GM18526 (cell line): ENCODE data around the gene PPP1R15A.

Source experiments
- POLR2A ChIP-seq: IDR thresholded peaks from 3 replicates; pipeline ENCODE4 v1.6.1; 2011; ENCODE audit not compliant: insufficient read length; ENCODE audit errors: extremely low read depth

Gene PPP1R15A

DNA sequence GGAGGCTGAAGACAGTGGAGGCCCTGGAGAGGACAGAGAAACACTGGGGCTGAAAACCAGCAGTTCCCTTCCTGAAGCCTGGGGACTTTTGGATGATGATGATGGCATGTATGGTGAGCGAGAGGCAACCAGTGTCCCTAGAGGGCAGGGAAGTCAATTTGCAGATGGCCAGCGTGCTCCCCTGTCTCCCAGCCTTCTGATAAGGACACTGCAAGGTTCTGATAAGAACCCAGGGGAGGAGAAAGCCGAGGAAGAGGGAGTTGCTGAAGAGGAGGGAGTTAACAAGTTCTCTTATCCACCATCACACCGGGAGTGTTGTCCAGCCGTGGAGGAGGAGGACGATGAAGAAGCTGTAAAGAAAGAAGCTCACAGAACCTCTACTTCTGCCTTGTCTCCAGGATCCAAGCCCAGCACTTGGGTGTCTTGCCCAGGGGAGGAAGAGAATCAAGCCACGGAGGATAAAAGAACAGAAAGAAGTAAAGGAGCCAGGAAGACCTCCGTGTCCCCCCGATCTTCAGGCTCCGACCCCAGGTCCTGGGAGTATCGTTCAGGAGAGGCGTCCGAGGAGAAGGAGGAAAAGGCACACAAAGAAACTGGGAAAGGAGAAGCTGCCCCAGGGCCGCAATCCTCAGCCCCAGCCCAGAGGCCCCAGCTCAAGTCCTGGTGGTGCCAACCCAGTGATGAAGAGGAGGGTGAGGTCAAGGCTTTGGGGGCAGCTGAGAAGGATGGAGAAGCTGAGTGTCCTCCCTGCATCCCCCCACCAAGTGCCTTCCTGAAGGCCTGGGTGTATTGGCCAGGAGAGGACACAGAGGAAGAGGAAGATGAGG is 1.5 kb downstream of the PPP1R15A start:
- TF ChIP-seq POLR2A, result no peak

DNA sequence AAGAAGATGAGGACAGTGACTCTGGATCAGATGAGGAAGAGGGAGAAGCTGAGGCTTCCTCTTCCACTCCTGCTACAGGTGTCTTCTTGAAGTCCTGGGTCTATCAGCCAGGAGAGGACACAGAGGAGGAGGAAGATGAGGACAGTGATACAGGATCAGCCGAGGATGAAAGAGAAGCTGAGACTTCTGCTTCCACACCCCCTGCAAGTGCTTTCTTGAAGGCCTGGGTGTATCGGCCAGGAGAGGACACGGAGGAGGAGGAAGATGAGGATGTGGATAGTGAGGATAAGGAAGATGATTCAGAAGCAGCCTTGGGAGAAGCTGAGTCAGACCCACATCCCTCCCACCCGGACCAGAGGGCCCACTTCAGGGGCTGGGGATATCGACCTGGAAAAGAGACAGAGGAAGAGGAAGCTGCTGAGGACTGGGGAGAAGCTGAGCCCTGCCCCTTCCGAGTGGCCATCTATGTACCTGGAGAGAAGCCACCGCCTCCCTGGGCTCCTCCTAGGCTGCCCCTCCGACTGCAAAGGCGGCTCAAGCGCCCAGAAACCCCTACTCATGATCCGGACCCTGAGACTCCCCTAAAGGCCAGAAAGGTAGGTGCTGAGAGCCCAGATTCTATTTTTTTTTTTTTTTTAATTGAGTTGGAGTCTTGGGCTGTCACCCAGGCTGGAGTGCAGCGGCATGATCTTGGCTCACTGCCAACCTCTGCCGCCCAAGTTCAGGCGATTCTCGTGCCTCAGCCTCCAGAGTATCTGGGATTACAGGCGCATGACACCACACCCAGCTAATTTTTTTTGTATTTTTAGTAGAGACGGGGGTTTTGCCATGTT is 2.3 kb downstream of the PPP1R15A start:
- TF ChIP-seq POLR2A, result peak; percentile 32

DNA sequence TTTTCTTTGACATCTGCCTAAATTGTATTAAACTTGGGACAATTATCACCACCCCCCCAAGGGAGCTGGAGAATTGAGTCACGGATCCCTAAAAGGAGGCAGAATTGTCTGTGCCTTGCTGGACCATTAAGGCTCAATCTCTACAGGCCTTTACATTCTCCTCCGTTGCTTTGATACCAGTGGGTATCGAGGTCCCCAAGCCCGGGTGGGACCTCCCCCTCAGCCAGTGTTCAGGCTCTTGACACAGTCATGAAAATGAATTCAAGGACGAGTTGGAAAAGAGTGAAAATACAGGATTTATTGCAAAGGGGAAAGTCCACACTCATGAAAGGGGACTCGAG is 5.6 kb downstream of the PPP1R15A start:
- no peak for TF ChIP-seq POLR2A

DNA sequence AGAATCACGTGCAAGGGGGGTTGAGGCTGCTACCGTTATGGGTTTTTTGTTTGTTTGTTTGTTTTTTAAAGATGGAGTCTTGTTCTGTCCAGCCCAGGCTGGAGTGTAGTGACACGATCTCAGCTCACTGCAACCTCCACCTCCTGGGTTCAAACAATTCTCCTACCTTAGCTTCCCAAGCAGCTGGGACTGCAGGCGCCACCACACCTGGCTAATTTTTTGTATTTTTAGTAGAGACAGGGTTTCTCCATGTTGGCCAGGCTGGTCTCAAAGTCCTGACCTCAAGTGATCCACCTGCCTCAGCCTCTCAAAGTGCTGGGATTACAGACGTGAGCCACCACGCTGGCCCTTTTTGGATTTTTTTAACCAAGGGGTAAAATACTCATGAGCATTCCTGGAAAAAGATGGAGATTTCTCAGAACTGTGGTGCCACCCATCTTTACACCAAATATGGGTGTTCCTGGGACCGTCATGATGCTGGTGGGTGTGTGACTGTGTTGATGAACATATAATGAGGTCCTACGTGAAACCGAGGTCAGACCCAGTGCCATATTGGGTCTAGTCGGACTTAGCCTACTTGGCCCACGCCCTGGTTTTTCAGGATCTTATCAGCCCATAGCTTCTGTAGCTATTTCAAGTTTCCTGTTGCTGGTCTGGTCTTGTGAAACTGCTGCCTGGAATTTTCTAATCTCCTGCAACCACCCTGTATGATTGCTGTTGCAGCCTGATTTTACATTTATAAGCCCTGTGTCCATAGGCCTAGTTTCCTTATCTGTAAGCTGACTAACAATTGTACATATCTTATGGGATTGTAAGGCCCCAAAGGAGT is 6.2 kb downstream of the PPP1R15A start:
- TF ChIP-seq POLR2A, result no peak

DNA sequence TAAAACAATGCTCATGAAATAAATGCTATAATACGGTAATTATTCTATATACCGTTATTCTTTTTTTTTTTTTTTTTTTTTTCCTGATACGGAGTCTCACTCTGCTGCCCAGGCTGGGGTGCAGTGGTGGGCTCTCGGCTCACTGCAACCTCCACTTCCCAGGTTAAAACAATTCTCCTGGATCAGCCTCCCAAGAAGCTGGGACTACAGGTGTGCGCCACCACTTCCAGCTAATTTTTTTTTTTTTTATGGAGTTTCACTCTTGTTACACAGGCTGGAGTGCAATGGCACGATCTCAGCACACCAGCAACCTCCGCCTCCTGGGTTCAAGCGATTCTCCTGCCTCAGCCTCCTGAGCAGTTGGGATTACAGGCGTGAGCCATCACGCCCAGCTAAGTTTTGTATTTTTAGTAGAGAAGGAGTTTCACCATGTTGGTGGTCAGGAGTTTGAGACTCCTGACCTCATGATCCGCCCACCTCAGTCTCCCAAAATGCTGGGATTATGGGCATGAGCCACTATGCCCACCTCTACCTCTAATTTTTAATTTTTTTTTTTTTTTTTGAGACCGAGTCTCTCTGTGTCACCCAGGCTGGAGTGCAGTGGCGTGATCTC is 6.9 kb downstream of the PPP1R15A start:
- TF ChIP-seq POLR2A, result no peak

DNA sequence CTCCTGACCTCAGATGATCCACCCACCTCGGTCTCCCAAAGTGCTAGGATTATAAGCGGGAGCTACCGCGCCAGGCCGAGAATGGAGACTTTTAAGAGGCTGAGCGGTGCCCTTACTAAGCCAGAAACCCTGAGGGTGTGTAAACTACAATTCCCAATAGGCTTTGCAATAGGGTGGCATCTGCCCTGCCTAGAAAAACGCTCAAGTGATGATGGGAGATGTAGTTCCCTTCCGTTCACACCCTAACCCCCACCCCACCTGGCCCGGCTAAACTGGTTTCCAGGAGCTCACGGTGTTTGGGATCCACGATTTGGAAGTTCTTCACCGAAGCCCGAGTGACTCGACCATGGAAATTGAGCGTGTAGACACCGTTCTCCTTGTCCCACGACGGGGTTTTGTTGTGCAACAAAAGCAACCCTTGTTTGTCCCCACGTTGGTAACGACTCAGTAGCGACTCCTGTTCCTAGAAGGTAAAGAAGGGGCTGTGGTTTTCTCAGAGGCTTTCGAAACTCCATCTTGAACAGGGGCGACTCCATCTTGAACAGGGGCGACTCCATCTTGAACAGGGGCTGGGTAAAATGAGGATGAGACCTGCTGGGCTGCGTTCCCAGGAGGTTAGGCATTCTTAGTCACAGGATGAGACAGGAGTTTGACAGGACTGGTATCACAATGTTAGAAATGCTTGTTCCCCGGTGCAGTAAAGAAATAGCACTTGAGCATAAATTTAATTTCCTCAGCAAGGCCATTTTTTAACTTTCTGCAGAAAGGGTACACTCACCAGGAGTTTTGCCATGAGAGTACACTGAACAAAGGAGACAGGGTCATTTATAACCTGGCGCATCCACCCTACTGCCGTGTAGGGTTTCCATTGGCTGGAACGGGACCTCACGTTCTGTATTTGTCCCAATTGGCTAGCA is 9.8 kb downstream of the PPP1R15A start:
- TF ChIP-seq POLR2A, result no peak

DNA sequence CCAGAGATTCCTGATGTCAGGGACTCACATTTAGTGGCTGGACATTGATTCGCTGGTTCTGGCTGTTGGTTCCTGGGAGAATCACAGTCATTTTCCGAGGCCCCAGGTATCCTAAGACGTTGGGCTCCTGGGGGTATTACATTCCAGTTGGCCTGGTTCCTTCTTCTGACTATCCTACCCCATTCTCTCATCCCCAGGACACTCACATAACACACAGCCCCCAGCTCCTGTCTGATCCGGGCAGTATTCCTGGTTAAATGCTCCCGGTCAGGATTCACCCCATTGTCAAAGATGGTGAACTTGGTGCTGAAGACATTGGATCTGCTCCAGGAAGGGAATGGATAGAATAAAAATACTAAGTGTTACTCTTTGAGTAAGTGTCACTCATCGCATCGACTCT is 11.5 kb downstream of the PPP1R15A start:
- no peak for TF ChIP-seq POLR2A

DNA sequence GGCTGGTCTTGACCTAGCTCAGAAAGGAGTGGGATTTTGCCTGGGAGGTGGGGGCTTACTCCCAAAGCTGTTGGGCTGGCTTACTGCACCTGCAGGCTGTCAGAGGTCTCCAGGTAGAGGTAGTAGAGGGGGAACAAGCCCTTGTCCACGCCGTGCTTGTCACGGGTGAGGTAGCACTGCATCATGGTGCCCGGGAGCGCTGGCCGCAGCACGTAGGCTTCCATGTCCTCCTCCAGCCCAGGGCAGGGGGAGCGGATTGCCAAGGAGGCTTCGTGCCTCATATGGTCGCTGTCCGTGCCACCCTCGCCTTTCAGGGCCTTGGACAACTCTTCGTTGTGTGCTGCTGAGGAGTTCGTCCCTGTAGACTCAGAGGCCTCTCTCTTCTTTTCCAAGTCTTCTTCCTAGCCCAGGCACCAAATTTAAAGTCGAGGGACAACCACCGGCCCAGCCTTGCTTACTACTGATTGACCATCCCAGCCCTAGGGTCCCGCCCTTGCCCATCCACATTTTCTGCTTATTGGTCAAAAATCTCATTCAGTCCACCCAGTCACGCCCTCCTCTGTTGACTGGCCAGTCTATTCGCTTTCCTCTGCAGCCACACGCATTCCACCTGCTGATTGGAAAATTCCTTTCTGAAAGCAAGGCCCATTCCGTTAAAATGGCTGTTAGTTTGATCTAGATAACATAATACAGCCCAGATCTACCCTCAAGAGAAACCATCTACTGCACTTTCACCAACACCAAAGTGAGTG is 15.8 kb downstream of the PPP1R15A start:
- no peak for TF ChIP-seq POLR2A

DNA sequence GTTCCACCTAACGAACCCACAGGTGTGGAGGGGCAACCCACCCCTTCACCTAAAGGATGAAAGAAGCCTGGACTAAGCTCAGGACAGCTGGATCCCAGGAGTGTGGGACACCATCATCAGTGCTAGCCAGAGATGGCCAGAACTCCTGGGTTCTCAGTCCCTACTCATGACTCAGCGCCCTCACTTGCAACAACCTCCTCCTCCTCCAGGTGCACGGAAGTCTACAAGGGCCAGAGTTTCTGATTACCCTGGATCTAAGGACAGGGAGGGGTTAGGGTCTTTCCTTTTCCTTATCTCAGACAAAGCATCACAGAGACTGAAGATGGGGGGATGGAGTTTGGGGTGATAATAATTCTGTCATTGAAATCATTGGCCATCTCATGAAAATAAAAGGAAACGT is 18.3 kb downstream of the PPP1R15A start:
- no peak for TF ChIP-seq POLR2A

DNA sequence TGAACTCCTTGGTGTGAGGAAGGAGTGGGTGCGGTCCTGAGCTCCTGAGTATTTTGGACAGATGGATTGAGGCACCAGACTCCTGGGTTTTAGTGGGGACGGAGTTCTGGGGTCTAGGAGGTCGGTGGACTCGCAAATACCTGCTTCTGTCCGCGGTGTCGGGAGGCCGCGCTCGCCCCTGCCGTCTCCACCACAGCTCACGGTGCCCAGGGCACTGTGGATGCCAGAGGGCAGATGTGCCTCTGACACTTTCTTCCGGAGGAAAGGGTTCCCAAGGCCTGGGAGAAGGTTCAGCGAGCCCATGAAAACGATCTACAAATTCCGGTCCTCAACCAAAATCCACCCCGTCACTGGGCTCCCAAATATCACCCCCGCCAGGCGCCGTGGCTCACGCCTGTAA is 23.0 kb downstream of the PPP1R15A start:
- TF ChIP-seq POLR2A, result no peak

DNA sequence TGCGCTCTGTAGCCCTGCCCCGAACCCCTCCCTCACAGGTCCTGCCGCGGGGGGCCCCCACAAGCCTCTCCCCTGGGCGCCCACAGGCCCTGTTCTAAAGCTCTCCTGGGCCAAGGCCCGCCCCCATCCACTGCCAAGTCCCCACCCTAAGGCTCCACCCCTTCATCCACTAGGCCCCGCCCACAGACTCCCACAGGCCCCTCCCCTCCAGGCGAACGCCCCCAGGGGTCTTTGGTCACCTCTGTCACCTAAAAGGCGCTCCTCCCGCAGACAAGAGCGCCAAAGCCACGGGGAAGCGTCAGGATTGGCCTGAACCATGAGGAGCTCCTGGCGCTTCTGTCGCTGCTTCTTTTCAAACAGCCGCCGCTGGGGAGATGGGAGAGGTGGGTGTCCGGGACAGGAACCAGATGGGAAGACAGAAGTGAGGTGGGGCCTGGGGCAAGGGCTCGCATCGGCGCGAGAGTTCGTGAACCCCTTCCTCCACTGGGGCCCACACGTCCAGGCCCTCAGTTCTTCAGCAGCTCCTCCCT is 24.0 kb downstream of the PPP1R15A start:
- TF ChIP-seq POLR2A, result no peak

DNA sequence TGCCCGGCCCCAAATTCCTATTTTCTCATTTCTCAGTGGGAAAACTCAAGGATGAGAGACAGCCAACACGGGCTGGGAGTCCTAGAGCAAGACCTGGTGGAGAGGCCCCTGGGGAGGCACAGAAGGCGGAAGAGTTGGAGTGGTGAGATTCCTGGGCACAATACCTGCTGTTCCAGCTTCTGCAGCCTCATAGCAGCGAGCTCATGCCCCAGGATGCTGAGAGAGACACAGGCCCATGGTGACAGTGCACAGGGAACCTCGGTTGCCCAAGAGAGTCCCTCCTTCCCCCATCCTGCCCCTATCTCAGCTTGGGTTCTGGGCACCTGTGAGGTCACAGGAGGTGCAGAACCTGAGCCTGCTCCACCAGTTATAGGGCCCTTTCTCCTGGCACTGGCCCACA is 25.0 kb downstream of the PPP1R15A start:
- no peak for TF ChIP-seq POLR2A

DNA sequence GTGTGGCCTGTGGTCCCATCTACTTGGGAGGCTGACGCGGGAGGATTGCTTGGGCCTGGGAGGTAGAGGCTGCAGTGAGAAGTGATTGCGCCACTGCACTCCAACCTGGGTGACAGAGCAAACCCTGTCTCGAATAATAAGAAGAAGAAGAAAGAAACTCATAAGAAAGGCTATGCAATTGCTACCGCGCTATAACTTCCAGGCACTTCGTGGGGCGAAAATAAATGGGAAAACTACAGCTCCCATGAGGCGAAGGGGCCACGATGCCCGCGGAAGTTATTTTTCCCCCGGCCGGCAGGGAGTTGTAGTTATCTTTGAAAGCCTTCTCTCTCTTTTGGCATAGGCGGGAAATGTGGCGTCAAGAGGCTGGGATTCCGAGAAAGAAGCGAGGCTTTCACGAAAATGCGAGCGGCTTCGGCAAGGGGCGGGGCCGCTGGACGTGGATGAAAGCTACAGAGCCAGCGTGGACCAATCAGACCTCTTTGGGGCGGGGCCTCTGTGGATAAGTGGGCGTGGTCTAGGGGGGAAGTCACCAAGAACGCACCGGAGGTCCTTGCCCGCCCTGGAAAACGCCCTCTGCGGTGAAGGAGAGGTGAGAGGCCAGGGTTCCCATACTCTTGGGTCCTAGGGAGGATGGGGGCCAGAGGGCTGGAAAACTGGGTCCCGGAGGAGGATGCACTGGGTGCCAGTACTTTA is 27.7 kb downstream of the PPP1R15A start, which contains the start of gene NUCB1:
Gene NUCB1, plus strand, starts transcription at position 532 of the 696 bp plus-strand sequence. CDS start 485 bp downstream, outside the sequence.
- peak; percentile 48 for TF ChIP-seq POLR2A
